Epithelial cell of esophagus (primary cell): ENCODE measurements around the gene PLEKHA6.

Experiments used
- DNase-seq: peaks from one replicate; pipeline ENCODE4 v3.0.0; 2010; ENCODE audit warnings: low read depth
- H3K4me3 ChIP-seq: 2 replicates; pipeline ENCODE4 v1.5.1; 2011; ENCODE audit warnings: mild to moderate bottlenecking, low read length, control low read depth
- CTCF ChIP-seq: IDR thresholded peaks from 2 replicates; pipeline ENCODE4 v1.5.1; 2011; ENCODE audit warnings: low read depth, mild to moderate bottlenecking, low read length, control low read depth, inconsistent platforms; ENCODE audit not compliant: insufficient read depth; ENCODE audit errors: missing control alignments

The PLEKHA6 gene

GRCh38 chr1:204405988-204406387, 46.3 kb upstream of the PLEKHA6 start:
- no peak overlapping the region for H3K4me3 ChIP-seq
- DNase-seq: no peak
- TF ChIP-seq CTCF: no peak

DNA sequence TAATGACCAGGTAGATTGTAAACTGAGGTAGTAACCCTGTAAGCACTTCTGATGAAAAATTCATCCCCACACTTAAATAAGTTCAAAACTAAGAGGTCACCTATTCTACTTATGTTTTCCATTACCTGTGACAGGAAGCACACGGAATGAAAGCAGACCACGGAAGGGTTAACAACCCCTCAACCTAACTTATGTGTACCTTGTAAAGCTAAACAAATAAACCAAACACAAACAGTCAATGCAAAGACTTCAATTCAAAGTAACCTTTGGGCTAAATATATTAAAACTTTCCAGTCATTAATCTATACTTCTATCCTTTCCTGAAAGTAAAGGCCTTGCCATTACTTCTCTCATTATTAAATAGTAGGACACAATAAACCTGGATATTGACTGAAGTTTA, 44.9 kb upstream of the PLEKHA6 start:
- no peak for DNase-seq
- H3K4me3 ChIP-seq: no peak overlapping the region
- no peak for TF ChIP-seq CTCF

DNA sequence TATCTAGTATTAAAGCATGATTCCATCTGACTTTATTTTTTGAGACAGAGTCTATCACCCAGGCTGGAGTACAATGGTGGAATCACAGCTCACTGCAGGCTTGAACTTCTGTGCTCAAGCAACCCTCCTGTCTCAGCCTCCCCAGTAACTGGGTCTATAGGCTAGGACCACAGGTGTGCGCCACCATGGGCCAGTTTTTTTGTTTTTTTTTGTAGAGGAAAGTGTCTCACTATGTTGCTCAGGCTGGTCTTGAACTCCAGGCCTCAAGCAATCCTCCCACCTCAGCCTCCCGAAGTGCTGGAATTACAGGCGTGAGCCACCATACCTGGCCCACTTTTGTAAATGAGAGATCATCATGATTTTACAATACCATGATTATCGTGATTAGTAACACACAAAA, 42.7 kb upstream of the PLEKHA6 start:
- TF ChIP-seq CTCF: no peak
- no peak for DNase-seq
- H3K4me3 ChIP-seq: no peak overlapping the region

DNA sequence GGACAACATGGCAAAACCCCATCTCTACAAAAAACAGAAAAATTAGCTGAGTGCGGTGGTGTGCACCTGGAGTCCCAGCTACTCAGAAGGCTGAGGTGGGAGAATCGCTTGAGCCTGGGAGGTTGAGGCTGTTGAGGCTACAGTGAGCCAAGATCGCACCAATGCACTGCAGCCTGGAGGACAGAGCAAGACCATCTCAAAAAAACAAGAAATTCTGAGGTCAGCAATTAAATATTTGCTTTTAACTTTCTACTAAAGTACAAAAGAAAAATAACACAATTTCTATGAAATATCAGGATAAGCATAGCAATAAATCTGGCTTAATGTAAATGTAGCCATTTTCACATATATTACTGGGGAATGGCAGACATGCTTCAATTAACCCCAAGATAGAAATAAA, 42.0 kb upstream of the PLEKHA6 start:
- TF ChIP-seq CTCF: no peak
- no peak overlapping the region for H3K4me3 ChIP-seq
- no peak for DNase-seq

GRCh38 chr1:204400882-204401510, 41.3 kb upstream of the PLEKHA6 start:
- H3K4me3 ChIP-seq: no peak overlapping the region
- DNase-seq: no peak
- no peak for TF ChIP-seq CTCF

- H3K4me3 ChIP-seq: no peak overlapping the region
- peak; percentile 97 for TF ChIP-seq CTCF
- peak; percentile 87 for DNase-seq
These were observed 38.7 kb upstream of the PLEKHA6 start for GRCh38 chr1:204398197-204399125.
